ENCODE data around the gene PSMD9.
"Not testable (repeated sequence)": the region's sequence is repeated elsewhere in the genome, so short reads cannot be mapped to it uniquely, and the experiment has no call there.

Gene PSMD9

GRCh38 chr12:121873216-121873569, 15.4 kb upstream of the PSMD9 start:
- no peak for DNase-seq (ENCODE audit: low read depth)

- no peak for DNase-seq (ENCODE audit: low read depth)
Measured at GRCh38 chr12:121874071-121874470, 14.5 kb upstream of the PSMD9 start.

- DNase-seq (ENCODE audit: low read depth): no peak
Measured at GRCh38 chr12:121875582-121875981, 13.0 kb upstream of the PSMD9 start.

GRCh38 chr12:121876080-121876447, 12.5 kb upstream of the PSMD9 start:
- DNase-seq (ENCODE audit: low read depth): not testable (repeated sequence)

GRCh38 chr12:121883315-121883660, 5.3 kb upstream of the PSMD9 start:
- no peak for DNase-seq (ENCODE audit: low read depth)

GRCh38 chr12:121885129-121885528, 3.5 kb upstream of the PSMD9 start:
- DNase-seq (ENCODE audit: low read depth): not testable (repeated sequence)

GRCh38 chr12:121888083-121888477, 510 bp upstream of the PSMD9 start:
- DNase-seq (ENCODE audit: low read depth): no peak

- no peak for DNase-seq (ENCODE audit: low read depth)
Measured at GRCh38 chr12:121889274-121889624, 659 bp downstream of the PSMD9 start.

GRCh38 chr12:121889661-121890060, 1.1 kb downstream of the PSMD9 start:
- not testable (repeated sequence) for DNase-seq (ENCODE audit: low read depth)

- DNase-seq (ENCODE audit: low read depth): no peak
Measured at GRCh38 chr12:121892673-121893561, 4.3 kb downstream of the PSMD9 start.

- DNase-seq (ENCODE audit: low read depth): no peak
Measured at GRCh38 chr12:121893961-121894460, 5.4 kb downstream of the PSMD9 start.

- DNase-seq (ENCODE audit: low read depth): no peak
Measured at GRCh38 chr12:121894633-121895032, 6.0 kb downstream of the PSMD9 start.

- no peak for DNase-seq (ENCODE audit: low read depth)
Measured at GRCh38 chr12:121898287-121898686, 9.7 kb downstream of the PSMD9 start.

GRCh38 chr12:121899590-121899989, 11.0 kb downstream of the PSMD9 start:
- no peak for DNase-seq (ENCODE audit: low read depth)

GRCh38 chr12:121903202-121903601, 14.6 kb downstream of the PSMD9 start:
- no peak for DNase-seq (ENCODE audit: low read depth)

GRCh38 chr12:121905746-121906145, 17.2 kb downstream of the PSMD9 start:
- no peak for DNase-seq (ENCODE audit: low read depth)

GRCh38 chr12:121908702-121909101, 20.1 kb downstream of the PSMD9 start:
- no peak for DNase-seq (ENCODE audit: low read depth)

- DNase-seq (ENCODE audit: low read depth): no peak
Measured at GRCh38 chr12:121911824-121912585, 23.4 kb downstream of the PSMD9 start.

GRCh38 chr12:121915841-121916321, 27.3 kb downstream of the PSMD9 start:
- no peak for DNase-seq (ENCODE audit: low read depth)

- no peak for DNase-seq (ENCODE audit: low read depth)
Measured at GRCh38 chr12:121916719-121917118, 28.1 kb downstream of the PSMD9 start.

GRCh38 chr12:121917950-121918678, 29.5 kb downstream of the PSMD9 start, which contains the start of gene CFAP251:
Gene CFAP251 (plus strand): TSS chr12:121918592. CDS start chr12:121921306, 2,714 bp downstream.
- no peak for DNase-seq (ENCODE audit: low read depth)

- no peak for DNase-seq (ENCODE audit: low read depth)
Measured at GRCh38 chr12:121918679-121919038, 30.1 kb downstream of the PSMD9 start.
